ENCODE measurements around the gene KBTBD4.

The KBTBD4 gene

DNA sequence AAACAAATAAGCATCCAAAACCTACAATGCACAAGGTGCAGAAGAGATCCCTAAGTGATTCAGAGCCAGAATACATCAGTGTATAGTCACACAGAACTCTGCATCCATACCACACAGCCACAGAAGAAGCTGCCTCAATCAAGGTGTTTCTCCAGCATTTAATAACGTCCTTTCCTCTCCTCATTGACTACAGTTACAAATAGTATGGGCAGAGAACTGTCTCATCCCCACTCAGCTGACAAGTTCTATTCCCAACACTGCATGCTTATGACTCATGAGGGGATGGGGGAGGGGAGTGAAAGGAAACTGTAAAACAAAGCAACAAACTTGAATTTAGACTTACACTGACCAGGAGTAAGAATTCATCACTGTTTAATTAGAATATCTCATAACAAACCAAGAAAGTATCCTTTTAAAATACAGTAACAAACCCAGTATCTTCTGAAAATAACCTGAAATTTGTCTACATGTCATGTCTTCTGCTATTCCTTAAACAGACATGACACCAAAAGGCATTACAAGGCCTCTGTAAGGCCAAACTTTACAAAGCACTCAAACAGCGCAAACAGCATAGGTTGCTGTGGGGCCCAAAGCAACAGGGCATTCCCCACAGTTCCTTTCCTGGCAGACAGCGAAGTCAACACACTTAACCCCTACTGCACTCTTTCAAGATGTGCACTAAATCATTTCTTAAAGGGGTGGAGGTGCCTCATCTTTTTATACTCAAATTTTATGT, 55.1 kb downstream of the KBTBD4 start:
- DNase-seq, result no peak

Data from KG1 (cell line).